ENCODE data around the gene TBC1D3B. TPM values are rescaled to one million over a fixed set of nuclear protein-coding genes. Genes with fewer than 3 reads are reported as not detected.

TBC1D3B gene
- polyA plus RNA-seq, 4 donors = 1.8 to 6.5 (median 4.5) TPM

DNA sequence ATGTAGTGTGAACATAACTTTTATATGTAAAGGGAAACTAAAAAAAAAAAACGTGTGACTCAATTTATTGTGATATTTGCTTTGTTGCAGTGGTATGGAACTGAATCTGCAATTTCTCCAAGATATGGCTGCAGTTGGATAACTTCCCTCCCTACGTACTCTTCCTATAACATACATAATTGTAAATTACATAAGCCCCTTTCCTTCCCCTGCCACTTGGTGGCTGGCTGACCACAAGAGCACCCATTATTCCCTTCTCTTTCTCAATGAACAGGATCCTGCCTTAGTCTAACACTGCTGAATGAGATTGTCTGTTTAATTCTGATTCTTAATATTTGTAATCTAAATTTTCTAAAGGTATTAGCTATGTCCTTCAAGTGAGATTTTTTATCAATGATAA is 45.0 kb downstream of the TBC1D3B start:
- Histone ChIP-seq H3K27ac (ENCODE audit: low read depth in 1 of 3, low read length in 2 of 3) (no peak overlapping the region), H3K36me3 (ENCODE audit: control insufficient read depth in 3 of 3, insufficient read depth in 2 of 3, low read depth in 1 of 3, low read length in 3 of 3) (no peaks in the 10 kb centered on the region), H3K27me3 (ENCODE audit: control insufficient read depth in 3 of 3, insufficient read depth in 3 of 3, low read length in 3 of 3) (no peaks in the 10 kb centered on the region), H3K4me1 (ENCODE audit: control insufficient read depth in 3 of 3, insufficient read depth in 2 of 3, low read depth in 1 of 3, low read length in 2 of 3) (peaks cover 2 to 17% (median 13%) of the 10 kb centered on the region in 3 donors), H3K9me3 (ENCODE audit: control insufficient read depth in 2 of 2, insufficient read depth in 1 of 2, low read depth in 1 of 2, low read length in 1 of 2) (peaks cover 0 to 9% of the 10 kb centered on the region in 2 donors), H3K4me3 (ENCODE audit: low read depth in 1 of 3, low read length in 3 of 3) (no peak overlapping the region)
- DNase-seq (no peak), FAIRE-seq (no peak)
- WGBS, 3 donors = 49 to 71% (median 68%) methylated on average over 2 of the region's 2 CpGs

DNA sequence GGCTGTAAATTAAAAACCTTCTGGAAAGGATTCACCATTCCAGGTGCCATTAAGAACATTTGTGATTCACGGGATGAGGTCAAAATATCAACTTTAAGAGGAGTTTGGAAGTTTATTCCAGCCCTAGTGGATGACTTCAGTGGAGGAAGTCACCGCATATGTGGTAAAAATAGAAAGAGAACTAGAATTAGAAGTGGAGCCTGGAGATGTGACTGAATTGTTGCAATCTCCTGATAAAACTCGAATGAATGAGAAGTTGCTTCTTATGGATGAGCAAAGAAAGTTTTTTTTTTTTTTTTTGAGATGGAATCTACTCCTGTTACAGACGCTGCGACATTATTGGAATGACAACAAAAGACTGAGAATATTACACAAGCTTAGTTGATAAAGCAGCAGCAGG is 46.1 kb downstream of the TBC1D3B start:
- no peak for DNase-seq
- H3K4me1 ChIP-seq (ENCODE audit: control insufficient read depth in 3 of 3, insufficient read depth in 2 of 3, low read depth in 1 of 3, low read length in 2 of 3) = peaks cover 2 to 10% (median 6%) of the 10 kb centered on the region in 3 donors
- H3K27ac ChIP-seq (ENCODE audit: low read depth in 1 of 3, low read length in 2 of 3) = no peak overlapping the region
- H3K36me3 ChIP-seq (ENCODE audit: control insufficient read depth in 3 of 3, insufficient read depth in 2 of 3, low read depth in 1 of 3, low read length in 3 of 3) = no peaks in the 10 kb centered on the region
- H3K4me3 ChIP-seq (ENCODE audit: low read depth in 1 of 3, low read length in 3 of 3) = no peak overlapping the region
- FAIRE-seq = no peak
- 63 to 79% (median 72%) methylated on average over 5 of the region's 5 CpGs for WGBS, 3 donors
- H3K9me3 ChIP-seq (ENCODE audit: control insufficient read depth in 2 of 2, insufficient read depth in 1 of 2, low read depth in 1 of 2, low read length in 1 of 2) = peaks cover 0 to 18% of the 10 kb centered on the region in 2 donors
- H3K27me3 ChIP-seq (ENCODE audit: control insufficient read depth in 3 of 3, insufficient read depth in 3 of 3, low read length in 3 of 3) = peaks cover 0 to 3% (median 0%) of the 10 kb centered on the region in 3 donors

DNA sequence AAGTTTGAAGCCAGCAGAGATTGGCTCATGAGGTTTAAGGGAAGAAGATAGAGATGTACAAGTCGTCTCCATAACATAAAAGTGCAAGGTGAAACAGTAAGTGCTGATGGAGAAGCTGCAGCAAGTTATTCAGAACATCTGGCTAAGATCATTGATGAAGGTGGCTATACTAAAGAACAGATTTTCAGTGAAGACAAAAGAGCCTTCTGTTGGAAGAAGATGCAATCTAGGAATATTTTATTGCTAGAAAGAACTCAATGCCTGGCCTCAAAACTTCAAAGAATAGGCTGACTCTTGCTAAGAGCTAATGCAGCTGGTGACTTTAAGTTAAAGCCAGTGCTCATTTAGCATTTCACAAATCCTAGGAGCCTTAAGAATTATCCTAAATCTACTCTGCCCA is 46.8 kb downstream of the TBC1D3B start:
- H3K9me3 ChIP-seq (ENCODE audit: control insufficient read depth in 2 of 2, insufficient read depth in 1 of 2, low read depth in 1 of 2, low read length in 1 of 2) = peaks cover 0 to 25% of the 10 kb centered on the region in 2 donors
- no peak overlapping the region for H3K27ac ChIP-seq (ENCODE audit: low read depth in 1 of 3, low read length in 2 of 3)
- peaks cover 2 to 10% (median 6%) of the 10 kb centered on the region in 3 donors for H3K4me1 ChIP-seq (ENCODE audit: control insufficient read depth in 3 of 3, insufficient read depth in 2 of 3, low read depth in 1 of 3, low read length in 2 of 3)
- 29 to 64% (median 61%) methylated on average over 1 of the region's 1 CpG for WGBS, 3 donors
- no peak overlapping the region for H3K4me3 ChIP-seq (ENCODE audit: low read depth in 1 of 3, low read length in 3 of 3)
- DNase-seq (no peak), FAIRE-seq (no peak)
- no peaks in the 10 kb centered on the region for H3K36me3 ChIP-seq (ENCODE audit: control insufficient read depth in 3 of 3, insufficient read depth in 2 of 3, low read depth in 1 of 3, low read length in 3 of 3)
- H3K27me3 ChIP-seq (ENCODE audit: control insufficient read depth in 3 of 3, insufficient read depth in 3 of 3, low read length in 3 of 3) = peaks cover 0 to 3% (median 0%) of the 10 kb centered on the region in 3 donors

DNA sequence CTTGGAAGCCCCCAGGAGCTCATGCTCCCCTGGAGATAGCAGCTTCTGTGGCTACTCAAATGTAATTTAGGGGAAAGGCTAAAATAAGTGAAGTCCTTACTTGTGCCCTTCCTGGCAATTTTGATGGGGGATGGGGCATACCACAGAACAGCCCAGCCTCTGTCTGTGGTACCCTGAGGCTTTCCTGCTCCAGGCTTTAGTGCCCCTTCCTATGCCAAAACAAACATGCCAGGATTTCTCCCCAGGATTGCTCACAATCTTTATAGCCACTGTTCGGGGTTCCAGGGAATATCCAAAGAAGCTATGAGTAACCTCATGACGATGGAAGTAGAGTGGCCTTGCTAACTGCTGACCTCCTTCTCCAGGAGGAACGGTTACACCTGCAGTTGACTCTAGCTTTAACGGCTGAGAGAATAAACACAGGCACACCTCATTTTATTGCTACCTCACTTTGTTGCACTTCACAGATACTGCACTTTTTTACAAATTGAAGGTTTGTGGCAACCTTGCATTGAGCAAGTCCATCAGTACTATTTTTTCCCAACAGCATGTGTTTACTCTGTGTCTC is 47.9 kb downstream of the TBC1D3B start:
- Histone ChIP-seq H3K4me1 (ENCODE audit: control insufficient read depth in 3 of 3, insufficient read depth in 2 of 3, low read depth in 1 of 3, low read length in 2 of 3) (peaks cover 2 to 10% (median 3%) of the 10 kb centered on the region in 3 donors), H3K27me3 (ENCODE audit: control insufficient read depth in 3 of 3, insufficient read depth in 3 of 3, low read length in 3 of 3) (peaks cover 0 to 3% (median 0%) of the 10 kb centered on the region in 3 donors), H3K9me3 (ENCODE audit: control insufficient read depth in 2 of 2, insufficient read depth in 1 of 2, low read depth in 1 of 2, low read length in 1 of 2) (peaks cover 0 to 25% of the 10 kb centered on the region in 2 donors), H3K4me3 (ENCODE audit: low read depth in 1 of 3, low read length in 3 of 3) (no peak overlapping the region), H3K36me3 (ENCODE audit: control insufficient read depth in 3 of 3, insufficient read depth in 2 of 3, low read depth in 1 of 3, low read length in 3 of 3) (no peaks in the 10 kb centered on the region), H3K27ac (ENCODE audit: low read depth in 1 of 3, low read length in 2 of 3) (peak overlapping the region in 1 of 3 donors; percentile 19)
- 19 to 63% (median 36%) methylated on average over 4 of the region's 4 CpGs for whole genome bisulfite sequencing, 3 donors
- DNase-seq (peak; percentile 51 to 57), FAIRE-seq (no peak)

DNA sequence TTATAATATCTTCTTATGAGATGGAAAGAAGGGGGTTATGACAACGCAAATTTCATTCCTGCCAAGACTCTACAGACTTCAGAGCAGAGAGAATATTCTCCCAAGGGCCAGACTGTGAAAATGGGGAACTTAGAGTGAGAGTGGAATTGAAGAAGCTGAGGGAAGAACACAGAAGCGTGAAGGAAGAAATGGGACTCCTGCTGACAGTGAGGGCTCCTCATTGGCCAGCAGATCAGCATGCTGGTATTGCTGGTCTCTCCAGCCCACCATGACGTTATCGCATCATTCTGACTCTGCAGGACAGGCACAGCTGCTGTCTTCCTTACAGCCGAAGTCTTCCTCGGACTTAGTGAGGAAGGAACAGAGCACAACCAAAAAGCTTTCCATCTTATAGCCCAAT is 48.5 kb downstream of the TBC1D3B start:
- peaks cover 0 to 3% (median 0%) of the 10 kb centered on the region in 3 donors for H3K27me3 ChIP-seq (ENCODE audit: control insufficient read depth in 3 of 3, insufficient read depth in 3 of 3, low read length in 3 of 3)
- FAIRE-seq = no peak
- peaks cover 2 to 10% (median 2%) of the 10 kb centered on the region in 3 donors for H3K4me1 ChIP-seq (ENCODE audit: control insufficient read depth in 3 of 3, insufficient read depth in 2 of 3, low read depth in 1 of 3, low read length in 2 of 3)
- WGBS, 3 donors = 82 to 94% (median 86%) methylated on average over 6 of the region's 6 CpGs
- H3K36me3 ChIP-seq (ENCODE audit: control insufficient read depth in 3 of 3, insufficient read depth in 2 of 3, low read depth in 1 of 3, low read length in 3 of 3) = no peaks in the 10 kb centered on the region
- no peak for DNase-seq
- H3K4me3 ChIP-seq (ENCODE audit: low read depth in 1 of 3, low read length in 3 of 3) = no peak overlapping the region
- peak overlapping the region in 1 of 3 donors; percentile 19 for H3K27ac ChIP-seq (ENCODE audit: low read depth in 1 of 3, low read length in 2 of 3)
- peaks cover 0 to 25% of the 10 kb centered on the region in 2 donors for H3K9me3 ChIP-seq (ENCODE audit: control insufficient read depth in 2 of 2, insufficient read depth in 1 of 2, low read depth in 1 of 2, low read length in 1 of 2)

DNA sequence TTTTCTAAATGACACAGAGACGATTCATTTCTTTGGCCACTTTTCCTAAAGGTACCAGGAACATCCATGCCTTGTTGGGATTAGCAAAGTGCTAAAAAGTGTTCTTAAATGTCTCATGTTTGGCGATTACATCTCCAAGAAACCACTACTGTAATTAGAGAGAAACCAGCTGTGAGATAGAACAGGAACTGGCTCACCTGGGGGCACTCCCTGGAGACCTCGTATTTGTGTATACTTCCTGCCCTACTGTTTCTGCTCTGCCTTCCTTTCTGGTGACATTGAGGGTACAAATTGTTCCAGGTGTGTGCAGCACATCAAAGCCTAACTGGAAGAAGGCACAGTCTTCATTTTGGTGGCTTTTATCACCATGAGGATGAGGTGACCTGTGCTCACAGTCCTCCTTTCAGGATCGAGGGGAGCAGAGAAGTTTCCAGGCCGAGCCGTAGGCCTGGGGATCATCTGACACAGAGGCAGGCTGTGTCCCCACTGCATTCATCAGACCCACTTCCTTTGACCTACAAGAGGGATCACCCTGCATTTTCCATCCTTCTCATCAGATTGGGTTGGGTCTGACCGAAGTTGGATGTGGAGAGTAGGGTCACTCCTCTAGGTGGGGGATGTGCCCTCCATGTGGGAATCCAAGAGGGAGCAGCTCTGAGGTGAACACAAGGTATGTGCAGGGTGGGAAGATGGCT is 49.1 kb downstream of the TBC1D3B start:
- DNase-seq = peak in 1 of 2 donors; percentile 46
- WGBS, 3 donors = 78 to 86% (median 82%) methylated on average over 7 of the region's 7 CpGs
- no peaks in the 10 kb centered on the region for H3K36me3 ChIP-seq (ENCODE audit: control insufficient read depth in 3 of 3, insufficient read depth in 2 of 3, low read depth in 1 of 3, low read length in 3 of 3)
- no peak for FAIRE-seq
- H3K4me3 ChIP-seq (ENCODE audit: low read depth in 1 of 3, low read length in 3 of 3) = no peak overlapping the region
- H3K9me3 ChIP-seq (ENCODE audit: control insufficient read depth in 2 of 2, insufficient read depth in 1 of 2, low read depth in 1 of 2, low read length in 1 of 2) = peaks cover 0 to 25% of the 10 kb centered on the region in 2 donors
- peaks cover 0 to 3% (median 0%) of the 10 kb centered on the region in 3 donors for H3K27me3 ChIP-seq (ENCODE audit: control insufficient read depth in 3 of 3, insufficient read depth in 3 of 3, low read length in 3 of 3)
- H3K4me1 ChIP-seq (ENCODE audit: control insufficient read depth in 3 of 3, insufficient read depth in 2 of 3, low read depth in 1 of 3, low read length in 2 of 3) = peaks cover 2 to 10% (median 2%) of the 10 kb centered on the region in 3 donors
- H3K27ac ChIP-seq (ENCODE audit: low read depth in 1 of 3, low read length in 2 of 3) = no peak overlapping the region

DNA sequence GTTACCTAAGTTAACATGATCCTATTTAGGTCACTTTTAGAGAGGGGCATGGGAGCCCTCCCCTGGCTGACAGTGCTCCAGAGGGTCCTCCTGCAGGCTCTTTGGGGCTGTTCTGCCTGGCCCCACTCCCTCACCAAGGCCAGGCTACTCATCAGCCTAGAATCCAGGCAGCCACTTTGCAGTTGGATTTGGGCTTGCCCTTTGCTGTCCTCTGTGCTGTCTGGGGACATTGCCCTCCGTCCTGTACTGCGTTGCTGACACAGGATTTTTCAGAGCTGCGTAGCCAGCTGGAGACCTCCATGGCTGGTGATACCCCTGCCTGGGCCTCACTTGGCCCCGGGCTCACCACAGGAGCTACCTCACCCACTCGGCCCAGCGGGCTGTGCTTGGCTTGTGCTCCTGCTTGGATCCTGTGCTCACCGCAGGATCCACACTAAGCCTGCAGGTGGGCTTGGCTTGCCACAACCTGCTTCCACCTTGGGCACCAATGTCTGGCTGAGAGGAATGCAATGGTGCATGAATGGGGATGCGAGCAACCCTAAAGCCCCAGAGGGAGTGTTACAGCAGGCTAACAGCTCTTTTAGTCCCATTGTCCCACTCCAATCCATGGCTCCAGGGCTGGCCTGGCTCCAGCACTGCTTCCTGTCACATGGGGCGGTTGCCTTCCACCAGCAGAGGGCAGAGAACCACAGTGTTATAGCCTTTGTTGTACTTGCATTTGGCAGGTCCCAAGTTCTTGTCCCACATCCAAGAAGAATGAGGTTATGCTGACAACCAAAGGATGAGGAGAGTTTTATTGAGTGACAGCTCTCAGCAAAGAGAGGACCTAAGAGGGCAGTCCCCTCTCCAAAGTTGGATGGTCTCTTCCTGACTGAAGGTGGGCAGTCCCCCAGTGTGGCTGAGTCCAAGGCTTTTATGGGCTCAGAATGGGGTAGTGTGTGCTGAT is 51.3 kb downstream of the TBC1D3B start:
- WGBS, 3 donors = 83 to 87% (median 85%) methylated on average over 9 of the region's 9 CpGs
- peaks cover 2 to 10% (median 4%) of the 10 kb centered on the region in 3 donors for H3K4me1 ChIP-seq (ENCODE audit: control insufficient read depth in 3 of 3, insufficient read depth in 2 of 3, low read depth in 1 of 3, low read length in 2 of 3)
- FAIRE-seq = no peak
- H3K9me3 ChIP-seq (ENCODE audit: control insufficient read depth in 2 of 2, insufficient read depth in 1 of 2, low read depth in 1 of 2, low read length in 1 of 2) = peaks cover 0 to 25% of the 10 kb centered on the region in 2 donors
- H3K27ac ChIP-seq (ENCODE audit: low read depth in 1 of 3, low read length in 2 of 3) = no peak overlapping the region
- no peak for DNase-seq
- no peaks in the 10 kb centered on the region for H3K36me3 ChIP-seq (ENCODE audit: control insufficient read depth in 3 of 3, insufficient read depth in 2 of 3, low read depth in 1 of 3, low read length in 3 of 3)
- H3K4me3 ChIP-seq (ENCODE audit: low read depth in 1 of 3, low read length in 3 of 3) = no peak overlapping the region
- H3K27me3 ChIP-seq (ENCODE audit: control insufficient read depth in 3 of 3, insufficient read depth in 3 of 3, low read length in 3 of 3) = peaks cover 0 to 3% (median 0%) of the 10 kb centered on the region in 3 donors

DNA sequence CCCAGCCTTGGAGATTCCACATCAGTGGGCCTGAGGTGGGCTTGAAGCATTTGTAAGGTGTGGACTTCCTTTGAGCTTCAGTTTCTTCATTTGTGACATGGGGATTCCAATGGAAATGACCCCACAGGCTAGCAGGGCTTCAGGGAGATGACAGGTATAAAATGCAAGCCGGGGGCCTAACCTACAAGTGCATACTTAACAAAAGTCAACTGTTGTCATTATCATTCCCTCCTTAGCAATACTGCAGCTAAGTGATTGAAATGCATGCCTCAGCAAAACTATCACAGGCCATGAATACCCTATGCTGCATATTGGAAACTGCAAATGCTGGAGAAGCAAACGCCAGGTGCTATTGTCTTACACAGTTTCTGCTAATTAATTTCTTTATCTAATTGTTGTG is 53.0 kb downstream of the TBC1D3B start:
- Histone ChIP-seq H3K27ac (ENCODE audit: low read depth in 1 of 3, low read length in 2 of 3) (no peak overlapping the region), H3K36me3 (ENCODE audit: control insufficient read depth in 3 of 3, insufficient read depth in 2 of 3, low read depth in 1 of 3, low read length in 3 of 3) (no peaks in the 10 kb centered on the region), H3K4me1 (ENCODE audit: control insufficient read depth in 3 of 3, insufficient read depth in 2 of 3, low read depth in 1 of 3, low read length in 2 of 3) (peaks cover under 1 to 6% (median 4%) of the 10 kb centered on the region in 3 donors), H3K9me3 (ENCODE audit: control insufficient read depth in 2 of 2, insufficient read depth in 1 of 2, low read depth in 1 of 2, low read length in 1 of 2) (peaks cover 0 to 25% of the 10 kb centered on the region in 2 donors), H3K4me3 (ENCODE audit: low read depth in 1 of 3, low read length in 3 of 3) (no peak overlapping the region), H3K27me3 (ENCODE audit: control insufficient read depth in 3 of 3, insufficient read depth in 3 of 3, low read length in 3 of 3) (peaks cover 0 to 4% (median 0%) of the 10 kb centered on the region in 3 donors)
- FAIRE-seq (no peak), DNase-seq (no peak)
- 79 to 89% (median 80%) methylated on average over 2 of the region's 2 CpGs for WGBS, 3 donors

All from small intestine (tissue), 7 donors.